Astrocyte (in vitro differentiated cells and primary cell): ENCODE measurements around the gene RUNX1.

Source experiments
- CTCF ChIP-seq: IDR thresholded peaks from 2 replicates; pipeline ENCODE4 v1.5.1; 2011; ENCODE audit warnings: low read depth, mild to moderate bottlenecking, inconsistent platforms, low read length, moderate library complexity; ENCODE audit not compliant: insufficient read depth
- EZH2 ChIP-seq: IDR thresholded peaks from 2 replicates; pipeline ENCODE4 v1.6.1; 2012; ENCODE audit warnings: mild to moderate bottlenecking, low read length, inconsistent platforms; ENCODE audit not compliant: insufficient read depth

- TF ChIP-seq CTCF (no peak), EZH2 (no peak)
These were observed 265.3 kb downstream of the RUNX1 start for GRCh38 chr21:34783815-34784214.
